HG03060 (cell line): ENCODE measurements around the gene STK40.

Source experiments
- ATAC-seq: cut with Tn5 transposase; IDR thresholded peaks from one replicate; pipeline ENCODE4 v1.9.1; 2021; ENCODE audit warnings: low read depth, moderate number of reproducible peaks; ENCODE audit not compliant: unreplicated experiment

Gene STK40, protein sequence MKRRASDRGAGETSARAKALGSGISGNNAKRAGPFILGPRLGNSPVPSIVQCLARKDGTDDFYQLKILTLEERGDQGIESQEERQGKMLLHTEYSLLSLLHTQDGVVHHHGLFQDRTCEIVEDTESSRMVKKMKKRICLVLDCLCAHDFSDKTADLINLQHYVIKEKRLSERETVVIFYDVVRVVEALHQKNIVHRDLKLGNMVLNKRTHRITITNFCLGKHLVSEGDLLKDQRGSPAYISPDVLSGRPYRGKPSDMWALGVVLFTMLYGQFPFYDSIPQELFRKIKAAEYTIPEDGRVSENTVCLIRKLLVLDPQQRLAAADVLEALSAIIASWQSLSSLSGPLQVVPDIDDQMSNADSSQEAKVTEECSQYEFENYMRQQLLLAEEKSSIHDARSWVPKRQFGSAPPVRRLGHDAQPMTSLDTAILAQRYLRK

DNA sequence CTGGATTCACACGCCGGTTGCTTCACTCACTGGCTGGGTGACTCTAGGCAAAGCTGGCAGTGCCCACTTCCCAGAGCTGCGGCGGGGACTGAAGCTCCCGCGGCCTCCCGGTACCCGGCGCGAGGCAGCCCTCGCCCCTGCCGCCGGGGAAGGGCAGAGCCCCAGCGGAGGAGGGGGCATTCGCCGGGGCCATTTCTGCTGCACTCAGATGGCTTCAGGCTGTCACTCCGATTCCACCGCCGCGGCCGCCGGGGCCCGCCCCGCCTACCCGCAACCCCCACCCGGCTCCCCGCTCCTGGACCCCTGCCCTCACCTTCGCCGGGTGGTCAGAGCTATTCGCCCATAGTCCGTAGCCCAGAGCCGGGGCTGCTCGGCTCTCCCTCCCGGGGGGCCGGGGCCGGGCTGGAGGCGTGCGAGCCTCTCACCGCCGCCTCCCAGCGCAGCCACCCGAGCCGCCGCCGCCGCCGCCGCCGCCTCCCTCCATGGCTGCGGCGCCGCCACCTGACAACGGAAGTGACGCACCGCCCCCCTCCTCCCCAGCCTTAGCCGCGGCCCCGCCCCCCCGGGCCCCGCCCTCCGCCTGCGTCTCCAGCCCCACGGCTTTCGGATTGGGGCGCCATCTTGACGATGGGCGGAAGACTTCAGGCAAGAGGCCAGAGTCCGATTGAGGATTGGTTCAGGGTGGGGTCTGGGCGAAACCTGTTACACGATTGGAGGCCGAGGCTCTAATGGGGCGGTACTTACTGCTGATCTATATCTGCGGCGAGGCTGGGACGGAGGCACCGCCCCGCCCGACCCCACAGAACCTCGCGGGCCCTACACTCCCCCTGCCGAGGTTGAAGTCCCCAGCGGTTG is at the start of gene STK40:
TSS of gene STK40 (minus strand) at position 515 of the 855 bp plus-strand sequence. CDS start 24,592 bp downstream, outside the sequence.
- ATAC-seq = peak; percentile 77

DNA sequence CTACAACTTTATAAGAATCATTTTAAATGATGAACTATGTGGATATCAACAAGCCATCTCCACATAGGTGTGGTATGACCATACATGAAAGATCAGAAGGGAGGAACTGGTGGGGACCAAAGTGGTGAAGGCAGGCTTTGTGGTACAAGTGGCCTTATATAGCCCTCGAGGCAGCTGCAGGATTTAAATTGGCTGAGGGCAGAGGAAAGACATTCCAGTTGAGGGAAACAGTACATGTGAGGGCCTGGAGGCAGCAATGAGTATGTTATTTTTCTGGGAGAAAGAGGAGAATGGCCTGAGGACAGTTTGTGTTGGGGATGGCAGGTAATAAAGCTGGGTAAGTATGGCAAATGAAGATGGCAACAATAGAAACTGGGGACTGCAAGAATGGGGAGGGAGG is 47.4 kb upstream of the STK40 start:
- no peak for ATAC-seq

DNA sequence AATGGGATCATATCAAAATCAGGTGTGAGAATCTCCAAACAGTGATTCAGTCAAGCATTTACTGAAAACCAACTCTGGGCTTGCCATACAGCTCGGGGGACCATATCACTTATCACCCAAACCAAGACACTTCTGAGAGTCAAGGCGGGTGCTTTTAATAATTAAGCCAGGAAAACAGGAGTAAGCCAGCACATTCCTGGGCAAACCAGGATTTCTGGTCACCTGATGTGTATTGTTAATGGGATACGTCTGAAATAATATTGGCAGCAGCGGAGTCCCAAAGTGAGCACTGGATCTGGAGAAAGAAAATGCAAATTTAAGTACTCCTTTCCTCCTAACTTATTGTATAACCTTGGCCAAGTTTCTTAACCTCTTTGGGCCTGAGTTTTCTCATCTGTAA is 46.9 kb upstream of the STK40 start:
- ATAC-seq = no peak

DNA sequence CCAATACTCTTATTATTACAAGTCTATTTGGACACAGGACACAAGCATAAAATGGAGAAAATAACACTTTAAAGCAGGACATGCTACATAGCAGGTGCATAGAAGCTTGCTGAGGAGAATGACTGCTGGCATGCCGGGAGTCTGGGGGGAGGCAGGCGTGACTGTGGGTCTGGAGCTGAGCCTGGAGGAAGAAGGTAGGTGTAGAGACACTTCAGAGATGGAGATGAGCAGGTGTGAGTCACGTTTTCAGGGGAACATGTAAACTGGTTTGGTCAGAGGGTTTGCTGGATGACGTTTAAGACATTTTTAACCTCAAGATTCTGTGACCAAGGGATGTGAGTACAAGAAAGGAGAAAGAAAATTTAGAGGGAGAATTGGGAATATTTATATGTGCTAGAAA is 40.1 kb upstream of the STK40 start:
- no peak for ATAC-seq

DNA sequence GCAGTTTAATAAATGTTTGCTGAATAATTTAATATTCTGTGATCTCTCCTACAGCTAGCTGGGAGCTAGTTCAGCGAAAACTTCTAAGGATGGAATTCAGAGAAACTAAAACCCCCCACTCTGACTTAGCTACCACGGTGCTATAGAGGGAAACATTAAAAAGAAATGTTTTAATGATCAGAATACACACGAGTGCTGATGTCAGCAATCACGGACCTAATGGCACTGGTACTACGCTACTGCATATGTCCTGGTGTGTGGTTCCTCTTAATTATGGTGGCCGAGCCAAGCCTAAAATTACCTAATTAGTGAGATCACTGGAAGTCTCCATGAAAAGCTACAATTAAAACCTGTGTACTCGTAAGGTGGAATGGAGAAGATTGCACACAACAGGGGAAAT is 35.9 kb upstream of the STK40 start:
- no peak for ATAC-seq

DNA sequence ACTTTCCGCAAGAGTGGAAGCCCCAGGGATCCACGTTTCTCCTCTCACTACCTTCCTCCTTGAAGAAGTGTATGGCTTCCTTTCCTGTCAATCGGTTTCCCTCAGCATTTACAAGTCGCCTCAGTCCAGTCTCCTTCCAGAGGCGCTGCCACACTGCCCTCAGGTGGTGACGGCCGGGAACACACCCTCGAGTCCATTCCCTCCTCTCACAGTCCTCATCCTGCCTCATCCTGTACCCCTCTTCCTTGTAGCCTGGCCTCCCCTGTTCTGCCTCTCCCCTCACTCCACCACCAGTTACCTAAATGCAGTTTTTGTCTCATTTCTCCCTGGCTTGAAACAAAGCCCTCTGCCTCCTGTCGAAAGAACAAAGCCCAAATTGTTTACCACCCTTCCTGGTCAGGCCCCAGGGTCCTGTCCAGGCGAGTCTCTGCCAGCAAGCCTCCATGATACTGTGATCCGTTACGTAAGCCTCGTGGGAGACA is 35.2 kb upstream of the STK40 start:
- no peak for ATAC-seq

DNA sequence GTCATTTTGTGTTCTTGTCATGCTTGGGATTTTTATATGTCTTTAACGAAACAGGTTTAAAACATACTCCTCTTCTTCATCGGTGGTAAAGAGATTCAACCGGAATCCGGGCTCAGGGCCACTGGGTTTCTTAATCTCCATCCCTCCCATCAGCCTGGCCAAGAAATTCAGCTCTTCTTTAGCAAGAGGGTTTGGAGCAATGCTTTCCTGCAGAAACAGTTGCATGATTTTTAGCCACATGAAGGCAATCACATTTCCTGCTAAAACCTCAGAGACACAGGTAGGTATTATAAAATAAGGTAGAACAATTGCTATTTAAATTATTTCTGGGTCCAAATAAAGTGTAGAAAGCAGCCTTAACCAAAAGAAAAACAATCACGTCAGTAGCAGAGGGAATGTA is 34.7 kb upstream of the STK40 start:
- no peak for ATAC-seq

DNA sequence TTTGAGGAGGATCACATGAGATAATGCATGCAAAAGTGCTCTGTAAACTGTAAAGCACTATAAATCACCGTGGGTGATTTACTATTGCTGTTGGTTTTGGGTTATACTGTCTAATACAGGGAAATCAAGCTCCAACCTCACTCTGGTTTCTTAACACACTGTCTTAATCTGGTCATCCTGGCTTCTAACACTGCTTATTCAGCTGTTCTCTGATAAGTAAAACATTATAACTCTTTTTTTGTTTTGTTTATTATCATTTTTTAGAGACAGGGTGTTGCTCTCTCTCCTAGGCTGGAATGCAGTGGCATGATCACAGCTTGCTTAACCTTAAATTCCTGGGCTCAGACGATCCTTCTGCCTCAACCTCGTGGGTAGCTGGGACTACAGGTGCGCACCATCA is 33.8 kb upstream of the STK40 start:
- ATAC-seq = no peak

DNA sequence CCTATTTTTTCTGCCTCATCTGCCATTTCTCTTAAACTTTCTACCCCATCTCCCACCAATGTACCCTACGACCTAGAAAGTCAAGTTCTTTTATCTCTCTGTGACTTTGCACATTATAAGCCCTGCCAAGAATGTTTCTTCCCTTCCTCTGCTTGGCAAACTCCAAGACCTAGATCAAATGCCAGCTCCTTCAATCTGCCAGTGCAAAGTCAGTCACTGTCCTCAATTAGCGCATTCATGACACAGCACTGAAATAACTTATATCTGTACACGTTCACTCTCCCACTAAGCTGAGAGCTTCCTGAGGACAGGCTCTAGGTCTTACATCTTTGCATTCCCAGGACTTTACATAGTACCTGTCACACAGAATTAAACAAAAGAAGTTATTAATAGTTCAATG is 33.4 kb upstream of the STK40 start:
- ATAC-seq = no peak

DNA sequence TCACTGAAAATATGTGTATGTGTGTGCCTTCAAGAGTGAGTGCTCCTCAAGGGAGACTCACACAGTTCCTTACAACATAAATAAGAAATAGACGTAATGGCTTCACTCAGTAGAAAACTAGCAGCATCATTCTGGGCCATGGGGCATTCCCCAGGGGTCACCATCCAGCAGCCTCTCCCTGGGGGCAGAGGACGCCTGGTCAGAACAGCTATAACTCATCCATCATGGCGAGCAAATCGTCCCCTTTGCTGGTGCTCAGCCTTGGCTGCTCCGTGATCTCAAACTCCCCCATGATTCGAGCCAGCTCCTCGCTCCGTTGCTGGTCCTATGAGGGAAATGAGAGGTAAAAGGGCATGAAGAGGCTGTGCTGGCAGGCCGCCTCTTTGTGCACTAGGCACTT is 32.2 kb upstream of the STK40 start:
- no peak for ATAC-seq

DNA sequence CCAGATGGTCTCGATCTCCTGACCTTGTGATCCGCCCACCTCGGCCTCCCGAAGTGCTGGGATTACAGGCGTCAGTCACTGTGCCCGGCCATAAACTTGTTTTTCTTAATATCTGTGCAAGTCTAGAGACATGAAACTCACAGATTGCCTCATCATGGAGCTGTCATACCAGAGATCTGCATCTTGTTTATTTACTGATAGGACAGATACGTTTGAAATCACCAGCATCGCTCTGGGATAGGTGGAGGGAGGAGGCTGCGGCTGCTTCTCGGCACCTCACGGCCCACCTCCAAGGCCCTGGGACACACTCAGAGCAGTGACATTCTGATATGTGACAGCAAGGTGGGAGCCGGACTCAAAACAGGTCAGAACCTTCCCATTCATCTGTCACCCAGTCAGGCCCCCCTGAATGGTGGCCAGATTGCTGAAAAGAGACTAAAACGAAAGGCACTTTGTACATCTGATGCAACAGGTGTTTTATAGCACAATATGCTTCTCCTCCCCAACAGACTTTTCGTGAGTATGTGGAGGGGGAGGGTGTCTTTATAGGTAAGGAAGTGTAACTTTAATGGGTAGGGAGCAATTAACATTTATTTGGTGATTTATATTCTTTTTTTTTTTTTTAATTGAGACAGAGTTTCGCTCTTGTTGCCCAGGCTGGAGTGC is 30.1 kb upstream of the STK40 start:
- no peak for ATAC-seq

DNA sequence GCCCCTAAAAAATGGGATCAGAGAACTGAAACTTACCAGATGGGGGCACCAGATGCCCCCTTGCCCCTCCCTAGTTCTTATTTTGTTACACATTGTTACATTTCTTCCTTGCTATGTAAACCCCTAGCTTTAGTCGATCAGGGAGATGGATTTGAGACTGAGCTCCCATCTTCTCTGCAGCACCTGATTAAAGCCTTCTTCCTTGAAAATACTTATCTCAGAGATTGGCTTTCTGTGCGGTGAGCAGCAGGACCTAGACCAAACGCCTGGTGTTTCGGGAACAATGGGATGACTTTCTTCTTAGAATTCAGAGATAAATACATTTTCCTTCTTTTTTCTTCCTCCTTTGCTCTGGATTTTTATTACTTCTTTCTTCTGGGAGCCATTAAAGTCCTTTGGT is 28.7 kb upstream of the STK40 start:
- no peak for ATAC-seq

DNA sequence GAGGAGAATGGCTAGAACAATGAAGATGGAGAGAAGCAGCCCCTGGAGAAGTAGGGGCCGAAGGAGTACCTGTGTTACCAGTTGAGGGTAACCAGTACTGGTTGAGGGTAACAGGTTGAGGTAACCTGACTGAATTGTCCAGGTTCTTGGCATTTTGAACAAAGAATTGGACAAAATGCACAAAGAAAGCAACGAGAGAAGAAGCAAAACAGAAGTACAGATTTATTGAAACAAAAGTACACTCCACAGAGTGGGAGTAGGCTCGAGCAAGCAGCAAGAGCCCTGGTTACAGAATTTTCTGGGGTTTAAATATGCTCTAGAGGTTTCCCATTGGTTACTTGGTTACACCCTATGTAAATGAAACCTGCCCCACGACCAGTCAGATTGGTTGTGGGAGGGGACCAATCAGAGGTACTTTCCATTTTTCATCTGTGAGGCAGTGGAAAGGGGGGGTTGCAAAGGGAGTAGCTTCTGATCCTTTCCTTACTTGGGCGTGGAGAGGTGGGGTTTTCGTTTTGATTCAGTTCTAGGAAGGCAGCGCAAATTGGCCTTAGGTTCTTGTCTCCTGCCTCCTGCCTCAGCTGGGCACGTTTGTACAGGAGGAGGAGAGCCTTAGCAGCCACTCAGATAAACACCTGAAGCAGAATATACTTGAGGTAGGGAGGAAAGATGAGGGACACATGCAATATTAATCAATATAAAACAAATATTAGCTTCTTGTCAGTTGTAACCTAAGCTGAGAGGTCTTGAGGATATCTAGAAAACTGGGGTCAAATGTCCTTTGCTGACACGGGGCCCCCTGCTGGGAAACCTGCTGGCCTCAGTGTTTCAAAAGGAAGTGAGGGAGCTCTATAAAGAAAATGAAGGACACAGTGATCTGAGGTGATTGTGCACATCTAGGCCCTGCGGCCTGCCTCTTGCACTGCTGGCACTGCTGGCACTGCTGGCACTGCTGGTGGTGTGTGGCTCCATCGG is 26.2 kb upstream of the STK40 start:
- no peak for ATAC-seq

DNA sequence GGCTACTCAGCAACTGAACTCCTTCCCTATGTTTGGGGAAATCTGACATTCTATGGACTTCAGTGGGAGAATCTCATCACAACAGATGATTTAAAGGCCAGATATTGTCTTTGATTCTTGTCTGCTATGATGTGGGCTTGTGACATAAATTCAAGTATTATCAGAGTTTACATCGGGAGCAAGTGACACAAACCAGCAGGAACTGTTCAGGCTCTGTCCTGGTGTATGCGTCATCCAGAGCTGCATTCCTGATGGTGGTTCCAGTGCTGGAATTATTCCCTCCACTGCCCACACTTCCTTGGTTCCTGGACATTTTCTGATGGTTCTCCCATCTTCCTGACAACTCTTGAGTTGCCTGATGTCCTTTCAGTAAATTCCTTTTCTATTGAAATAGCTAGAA is 22.8 kb upstream of the STK40 start:
- ATAC-seq = no peak

DNA sequence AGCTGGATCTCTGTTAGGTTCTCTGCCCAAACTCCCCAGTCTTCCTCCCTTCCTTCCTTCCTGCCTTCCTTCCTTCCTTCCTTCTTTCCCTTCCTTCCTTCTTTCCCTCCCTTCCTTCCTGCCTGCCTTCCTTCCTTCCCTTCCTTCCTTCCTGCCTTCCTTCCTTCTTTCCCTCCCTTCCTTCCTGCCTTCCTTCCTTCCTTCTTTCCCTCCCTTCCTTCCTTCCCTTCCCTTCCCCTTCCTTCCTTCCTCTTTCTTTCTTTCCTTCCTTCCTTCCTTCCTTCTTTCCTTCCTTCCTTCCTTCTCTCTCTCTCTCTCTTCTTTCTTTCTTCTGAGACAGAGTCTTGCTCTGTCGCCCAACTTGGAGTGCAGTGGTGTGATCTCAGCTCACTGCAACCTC is 20.7 kb upstream of the STK40 start:
- no peak for ATAC-seq

DNA sequence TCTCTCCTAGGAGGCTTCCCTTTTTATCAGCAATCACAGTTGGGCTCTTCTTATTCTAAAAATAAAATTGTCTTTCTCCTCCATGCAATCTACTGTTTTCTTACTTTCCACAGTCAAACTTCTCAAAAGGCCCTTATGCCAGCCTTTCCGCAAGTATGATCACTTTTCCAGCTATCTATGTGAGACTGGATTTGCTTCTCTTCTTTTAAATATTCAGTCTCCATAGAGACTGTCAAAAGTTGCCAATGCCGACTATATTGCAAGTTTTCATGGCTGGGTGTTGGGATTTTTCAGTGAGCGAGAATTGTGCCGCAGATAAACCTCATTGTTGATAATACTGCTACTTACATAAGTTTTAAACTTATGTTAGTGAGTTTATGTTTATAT is 16.8 kb upstream of the STK40 start:
- no peak for ATAC-seq

DNA sequence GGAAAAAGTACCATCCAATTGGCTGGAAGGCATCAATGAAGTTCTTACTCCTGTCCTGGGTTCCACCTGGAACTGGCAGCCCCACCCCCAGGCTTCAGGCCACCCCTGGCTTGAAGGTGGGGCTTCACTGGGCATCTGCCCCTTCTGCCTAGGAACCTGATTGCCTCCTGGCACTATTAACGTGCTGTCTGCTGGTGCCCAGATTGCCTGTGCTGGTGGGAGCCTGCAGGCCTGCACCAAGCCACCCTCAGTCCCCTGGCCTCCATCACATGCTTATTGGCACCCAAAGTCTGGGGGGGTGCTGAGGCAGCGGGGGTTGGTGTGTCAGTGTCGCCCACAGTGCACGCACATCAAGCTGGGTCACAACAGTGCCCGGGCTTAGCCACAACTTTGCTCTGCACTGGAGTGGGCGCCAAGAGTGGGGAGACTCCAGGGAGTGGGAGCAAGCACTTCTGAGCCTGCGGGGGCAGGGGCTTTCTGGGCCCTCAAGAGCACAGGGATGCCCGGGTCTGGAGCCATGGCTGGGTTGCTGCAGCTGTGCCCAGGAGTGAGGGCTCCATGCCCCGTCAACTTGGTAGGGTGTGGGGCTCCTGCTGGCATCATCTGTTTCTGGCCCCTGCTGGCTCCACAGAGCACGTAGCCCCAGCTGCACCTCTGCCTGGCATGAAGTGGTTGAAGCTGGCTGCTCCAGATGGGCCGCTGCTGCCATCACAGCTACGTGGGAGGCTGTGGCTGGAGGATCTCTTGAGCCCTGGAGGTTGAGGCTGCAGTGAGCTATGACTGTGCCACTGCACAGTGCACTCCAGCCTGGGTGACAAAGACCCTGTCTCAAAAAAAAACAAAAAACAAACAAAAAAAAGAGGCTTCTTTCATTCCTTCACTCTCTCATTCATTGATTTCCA is 16.1 kb upstream of the STK40 start:
- ATAC-seq = no peak

DNA sequence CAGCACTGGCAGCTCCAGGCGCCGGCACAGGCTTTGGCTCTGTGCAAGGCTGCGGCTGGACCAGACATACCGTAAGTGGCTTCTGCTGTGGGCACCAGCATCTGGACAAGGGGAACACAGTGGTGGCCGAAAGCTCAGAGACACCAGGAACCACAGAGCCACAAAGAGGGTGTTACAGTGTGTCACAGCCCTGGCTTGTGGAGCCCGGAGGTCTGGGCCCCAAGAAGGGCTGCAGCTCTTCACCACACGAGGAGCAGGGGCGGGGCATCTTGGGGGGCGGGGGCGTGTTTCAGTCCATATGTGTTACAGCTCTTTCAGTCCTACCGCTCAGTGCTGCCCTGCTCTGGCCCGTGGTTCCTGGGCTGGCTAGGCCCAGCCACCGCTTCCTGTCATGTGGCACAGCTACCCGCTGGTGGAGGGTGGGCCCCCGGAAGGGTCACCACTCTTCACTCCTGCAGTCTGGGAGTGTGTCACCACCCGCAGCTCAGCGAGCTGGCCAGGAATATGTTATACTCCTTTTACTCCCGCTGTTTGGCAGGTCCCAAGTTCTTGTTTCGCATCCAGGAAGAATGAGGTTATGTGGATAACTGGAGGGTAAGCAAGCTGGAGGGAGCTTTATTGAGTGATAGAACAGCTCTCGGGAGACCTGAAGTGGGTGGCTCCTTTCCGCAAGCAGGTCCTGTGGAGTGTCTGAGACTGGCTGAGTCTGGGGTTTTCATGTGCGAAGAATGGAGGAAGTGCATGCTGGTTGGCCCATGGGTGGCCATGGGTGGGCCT is 15.3 kb upstream of the STK40 start:
- no peak for ATAC-seq
